GM12891 (cell line): ENCODE data around the gene FAH.

Experiments used
- POLR2A ChIP-seq: IDR thresholded peaks from 2 replicates; pipeline ENCODE4 v1.6.1; 2011; ENCODE audit warnings: low read depth, low read length, control low read depth
- POLR2AphosphoS5 ChIP-seq: IDR thresholded peaks from 2 replicates; pipeline ENCODE4 v1.6.1; 2011; ENCODE audit warnings: low read depth, low read length, control low read depth
- POU2F2 ChIP-seq: IDR thresholded peaks from 2 replicates; pipeline ENCODE4 v1.6.1; 2011; ENCODE audit warnings: low read depth, mild to moderate bottlenecking, control low read depth, low read length, moderate library complexity

DNA sequence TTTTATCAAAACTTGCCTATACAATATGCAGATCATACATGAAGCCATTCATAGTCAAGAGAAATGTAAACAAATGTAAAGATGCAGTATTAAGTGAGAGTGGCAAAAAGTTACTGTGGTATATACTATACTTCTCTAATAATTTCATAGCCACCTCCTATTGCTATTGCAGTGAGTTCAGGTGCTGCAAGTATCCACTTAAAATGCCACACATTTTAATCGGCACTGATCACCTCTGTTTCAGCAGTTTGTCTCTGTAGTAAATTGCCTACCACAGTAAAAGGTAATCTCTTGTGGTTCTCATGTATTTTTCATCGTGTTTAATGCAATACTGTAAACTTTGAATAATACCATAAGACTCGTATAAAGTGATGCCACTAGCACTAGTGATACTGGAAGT is 20.4 kb upstream of the FAH start:
- TF ChIP-seq POU2F2 (no peak), POLR2A (no peak), POLR2AphosphoS5 (no peak)
